CD4-positive, alpha-beta T cell treated with Interleukin-17A for 1 hour (primary cell): ENCODE data around the gene SMAD6.

Experiments used
- DNase-seq: peaks from one replicate; pipeline ENCODE4 v3.0.0-alpha.2; 2020

Gene SMAD6

GRCh38 chr15:66829551-66830121, 127.6 kb downstream of the SMAD6 start:
- no peak for DNase-seq

GRCh38 chr15:66830358-66830757, 128.3 kb downstream of the SMAD6 start:
- DNase-seq = no peak

- no peak for DNase-seq
Measured at GRCh38 chr15:66830823-66831222, 128.8 kb downstream of the SMAD6 start.

- DNase-seq = no peak
Measured at GRCh38 chr15:66831289-66831688, 129.3 kb downstream of the SMAD6 start.

- no peak for DNase-seq
Measured at GRCh38 chr15:66831801-66832390, 129.9 kb downstream of the SMAD6 start.
